CD14-positive monocyte (primary cell): Measurements from ENCODE around the gene IL1RL2. TPM values are rescaled to one million over a fixed set of nuclear protein-coding genes. Genes with fewer than 3 reads are reported as not detected.

Source experiments
- DNase-seq, 3 donors: peaks; one replicate each; pipeline ENCODE4 v3.0.0-alpha.2; 2011 to 2022
- H2AFZ ChIP-seq: 2 replicates; pipeline ENCODE4 v1.6.0; 2012; ENCODE audit warnings: mild to moderate bottlenecking, low read depth, low read length, inconsistent platforms; ENCODE audit not compliant: insufficient read depth, poor library complexity, severe bottlenecking
- H3K27ac ChIP-seq, 2 donors: 1 replicate in 1 of 2; 2 replicates in 1 of 2; pipeline ENCODE4 v1.5.1; 2012 to 2013; ENCODE audit warnings: low read length in 2 of 2, control low read depth in 1 of 2, inconsistent platforms in 1 of 2, low read depth in 1 of 2, mild to moderate bottlenecking in 1 of 2
- H3K27me3 ChIP-seq, 2 donors: one replicate each; pipeline versions ENCODE4 v1.6.0 to v1.6.1; 2011 to 2013; ENCODE audit warnings: low read length in 2 of 2; ENCODE audit not compliant: control insufficient read depth in 2 of 2, insufficient read depth in 2 of 2
- H3K36me3 ChIP-seq, 2 donors: replicated peaks in 1 of 2; 1 replicate in 1 of 2; 2 replicates in 1 of 2; pipeline versions ENCODE4 v1.5.1 to v1.6.1; 2012 to 2013; ENCODE audit warnings: low read length in 2 of 2, control low read depth in 1 of 2, inconsistent platforms in 1 of 2, mild to moderate bottlenecking in 1 of 2; ENCODE audit not compliant: insufficient read depth in 2 of 2, control insufficient read depth in 1 of 2
- H3K4me1 ChIP-seq, 2 donors: 1 replicate in 1 of 2; 2 replicates in 1 of 2; pipeline versions ENCODE4 v1.5.1 to v1.6.1; 2012 to 2013; ENCODE audit warnings: low read length in 2 of 2, control low read depth in 1 of 2, inconsistent platforms in 1 of 2, mild to moderate bottlenecking in 1 of 2, moderate library complexity in 1 of 2; ENCODE audit not compliant: insufficient read depth in 2 of 2, control insufficient read depth in 1 of 2
- H3K4me2 ChIP-seq: replicated peaks from 2 replicates; pipeline ENCODE3; 2012; ENCODE audit warnings: low read length, moderate library complexity, mild to moderate bottlenecking; ENCODE audit not compliant: poor library complexity, severe bottlenecking; ENCODE audit errors: extremely low read depth
- H3K4me3 ChIP-seq, 3 experiments: fragments of 200-600 bp in 1 of 3; sonication (generic) in 1 of 3; replicated peaks in 1 of 3; 1 replicate in 2 of 3; 2 replicates in 1 of 3; pipeline ENCODE4 v1.5.1; 2011 to 2013; ENCODE audit warnings: low read length in 3 of 3, mild to moderate bottlenecking in 3 of 3, control low read depth in 2 of 3, low read depth in 2 of 3, inconsistent platforms in 1 of 3, moderate library complexity in 1 of 3
- H3K79me2 ChIP-seq: 2 replicates; pipeline ENCODE4 v1.6.0; 2012; ENCODE audit warnings: mild to moderate bottlenecking, control low read depth, inconsistent platforms, low read length, moderate library complexity; ENCODE audit not compliant: insufficient read depth
- H3K9ac ChIP-seq: 2 replicates; pipeline ENCODE4 v1.6.0; 2017; ENCODE audit warnings: low read length, mild to moderate bottlenecking; ENCODE audit not compliant: insufficient read depth, poor library complexity, severe bottlenecking
- H3K9me3 ChIP-seq, 2 donors: replicated peaks in 1 of 2; 1 replicate in 1 of 2; 2 replicates in 1 of 2; pipeline versions ENCODE4 v1.5.1 to v1.6.1; 2012 to 2013; ENCODE audit warnings: low read length in 2 of 2, control low read depth in 1 of 2; ENCODE audit not compliant: control insufficient read depth in 1 of 2, insufficient read depth in 1 of 2
- H4K20me1 ChIP-seq: 2 replicates; pipeline ENCODE4 v1.6.0; 2012; ENCODE audit warnings: mild to moderate bottlenecking, low read length, control low read depth, moderate library complexity; ENCODE audit not compliant: insufficient read depth
- H3K27ac Mint-ChIP-seq, 7 donors: one replicate each; pipeline ENCODE4 v1.8.0; 2020; ENCODE audit warnings: mild to moderate bottlenecking in 7 of 7, mixed read lengths in 7 of 7, moderate library complexity in 6 of 7, inconsistent platforms in 2 of 7
- H3K27me3 Mint-ChIP-seq, 3 donors: one replicate each; pipeline ENCODE4 v1.8.0; 2021 to 2022; ENCODE audit warnings: low read depth in 3 of 3, mild to moderate bottlenecking in 3 of 3, mixed read lengths in 3 of 3, moderate library complexity in 3 of 3, inconsistent platforms in 1 of 3
- H3K36me3 Mint-ChIP-seq, 2 donors: one replicate each; pipeline ENCODE4 v1.8.0; 2020; ENCODE audit warnings: mixed read lengths in 2 of 2, inconsistent platforms in 1 of 2, mild to moderate bottlenecking in 1 of 2
- H3K4me1 Mint-ChIP-seq: one replicate; pipeline ENCODE4 v1.8.0; 2020; ENCODE audit warnings: mild to moderate bottlenecking, mixed read lengths
- H3K4me3 Mint-ChIP-seq, 2 donors: one replicate each; pipeline ENCODE4 v1.8.0; 2020; ENCODE audit warnings: mild to moderate bottlenecking in 2 of 2, mixed read lengths in 2 of 2, moderate library complexity in 1 of 2
- H3K9me3 Mint-ChIP-seq, 7 donors: one replicate each; pipeline ENCODE4 v1.8.0; 2020 to 2022; ENCODE audit warnings: mixed read lengths in 7 of 7, mild to moderate bottlenecking in 6 of 7, moderate library complexity in 6 of 7, inconsistent platforms in 2 of 7
- WGBS: methylation state at CpG from one replicate; pipeline ENCODE4 v1.1.5; 2013; ENCODE audit warnings: missing lambda C conversion rate; ENCODE audit not compliant: insufficient coverage; 5-methylcytosine and 5-hydroxymethylcytosine counted together
- intact Hi-C, 2 donors: fragments of 100-400 bp; cut with micrococcal nuclease; formaldehyde crosslinking; loops; one replicate each; pipeline versions ENCODE4 v1.15.0 to v1.15.1; 2023
- polyA plus RNA-seq, 3 donors: library from polyadenylated mRNA; depleted of rRNA in 1 of 3; unstranded in 2 of 3; stranded (reverse) in 1 of 3; fragments of 300-500 nt in 2 of 3; fragments of >200 nt in 1 of 3; fragmentation: Illumina TruSeq in 2 of 3; gene quantifications; 1 replicate in 2 of 3; 2 replicates in 1 of 3; pipeline ENCODE4 v1.2.3, GENCODE V29; 2012 to 2021
- TF ChIP-seq, protein P1 (sequence below): fragments of 200-600 bp; IDR thresholded peaks from one replicate; pipeline ENCODE4 v1.8.0; 2022; ENCODE audit warnings: antibody characterized with exemption, mild to moderate bottlenecking

IL1RL2 gene
- polyA plus RNA-seq, 3 donors: 0.07 to 1.5 TPM; not detected in 1

DNA sequence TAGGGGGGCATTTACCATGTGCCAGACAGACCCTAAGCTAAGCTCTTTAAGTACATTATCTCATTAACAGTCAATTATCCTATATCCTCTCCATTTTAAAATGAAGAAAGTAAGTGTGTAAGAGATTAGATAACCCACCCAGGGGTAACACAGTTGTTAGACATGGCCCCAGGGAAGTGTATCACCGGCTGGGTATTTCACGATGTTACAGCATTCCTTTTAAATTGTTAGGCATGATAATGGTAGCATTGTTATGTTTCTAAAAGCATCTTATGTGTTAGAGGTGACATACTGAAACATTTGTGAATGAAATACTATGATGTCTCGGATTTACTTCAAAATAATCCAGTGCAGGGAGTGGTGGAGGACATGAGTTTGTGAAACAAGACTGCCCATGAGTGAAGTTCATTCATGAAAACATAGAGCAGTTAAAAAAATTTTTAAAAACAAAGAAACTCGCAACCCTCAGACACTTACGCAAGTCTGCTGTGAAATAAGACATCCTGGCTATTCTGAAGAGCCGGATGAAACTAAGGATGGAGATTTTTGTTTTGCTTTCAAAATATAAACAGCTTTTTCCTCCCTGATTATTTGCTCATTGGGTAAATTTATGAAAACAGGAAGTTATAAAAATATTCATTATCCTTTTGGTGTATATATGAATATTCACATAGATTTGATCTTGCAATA is 54.9 kb downstream of the IL1RL2 start:
- Mint-ChIP-seq H3K9me3 (peaks cover 0 to 5% (median 0%) of the 10 kb centered on the region in 7 donors), H3K36me3 (peaks cover 4 to 5% of the 10 kb centered on the region in 2 donors), H3K4me1 (peaks cover 42% of the 10 kb centered on the region), H3K4me3 (peak overlapping the region in 1 of 2 donors; percentile 64), H3K27me3 (peaks cover 44 to 70% (median 52%) of the 10 kb centered on the region in 3 donors), H3K27ac (peak overlapping the region in 6 of 7 donors; percentile 23 to 90 (median 66))
- H3K27ac ChIP-seq: no peak overlapping the region
- intact Hi-C loops: loop anchor here (5.0 to 10.0 kb wide), 5 partner anchors 54 to 359 kb away; partner anchors contain the start of gene IL1RL2 (in 1 of the 2)
- no peaks in the 10 kb centered on the region for H4K20me1 ChIP-seq
- no peak overlapping the region for H2AFZ ChIP-seq
- no peaks in the 10 kb centered on the region for H3K79me2 ChIP-seq
- TF ChIP-seq, protein P1, sequence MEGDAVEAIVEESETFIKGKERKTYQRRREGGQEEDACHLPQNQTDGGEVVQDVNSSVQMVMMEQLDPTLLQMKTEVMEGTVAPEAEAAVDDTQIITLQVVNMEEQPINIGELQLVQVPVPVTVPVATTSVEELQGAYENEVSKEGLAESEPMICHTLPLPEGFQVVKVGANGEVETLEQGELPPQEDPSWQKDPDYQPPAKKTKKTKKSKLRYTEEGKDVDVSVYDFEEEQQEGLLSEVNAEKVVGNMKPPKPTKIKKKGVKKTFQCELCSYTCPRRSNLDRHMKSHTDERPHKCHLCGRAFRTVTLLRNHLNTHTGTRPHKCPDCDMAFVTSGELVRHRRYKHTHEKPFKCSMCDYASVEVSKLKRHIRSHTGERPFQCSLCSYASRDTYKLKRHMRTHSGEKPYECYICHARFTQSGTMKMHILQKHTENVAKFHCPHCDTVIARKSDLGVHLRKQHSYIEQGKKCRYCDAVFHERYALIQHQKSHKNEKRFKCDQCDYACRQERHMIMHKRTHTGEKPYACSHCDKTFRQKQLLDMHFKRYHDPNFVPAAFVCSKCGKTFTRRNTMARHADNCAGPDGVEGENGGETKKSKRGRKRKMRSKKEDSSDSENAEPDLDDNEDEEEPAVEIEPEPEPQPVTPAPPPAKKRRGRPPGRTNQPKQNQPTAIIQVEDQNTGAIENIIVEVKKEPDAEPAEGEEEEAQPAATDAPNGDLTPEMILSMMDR: no peak
- peaks cover 21 to 31% of the 10 kb centered on the region in 2 donors for H3K4me1 ChIP-seq
- H3K27me3 ChIP-seq: peaks cover 6 to 27% of the 10 kb centered on the region in 2 donors
- no peak overlapping the region for H3K4me2 ChIP-seq
- no peak overlapping the region for H3K9ac ChIP-seq
- H3K9me3 ChIP-seq: no peaks in the 10 kb centered on the region
- 90% methylated on average over 2 of the region's 6 CpGs for WGBS
- no peak overlapping the region for H3K4me3 ChIP-seq
- DNase-seq: peak in 2 of 3 donors; percentile 42 to 45
- H3K36me3 ChIP-seq: no peaks in the 10 kb centered on the region

DNA sequence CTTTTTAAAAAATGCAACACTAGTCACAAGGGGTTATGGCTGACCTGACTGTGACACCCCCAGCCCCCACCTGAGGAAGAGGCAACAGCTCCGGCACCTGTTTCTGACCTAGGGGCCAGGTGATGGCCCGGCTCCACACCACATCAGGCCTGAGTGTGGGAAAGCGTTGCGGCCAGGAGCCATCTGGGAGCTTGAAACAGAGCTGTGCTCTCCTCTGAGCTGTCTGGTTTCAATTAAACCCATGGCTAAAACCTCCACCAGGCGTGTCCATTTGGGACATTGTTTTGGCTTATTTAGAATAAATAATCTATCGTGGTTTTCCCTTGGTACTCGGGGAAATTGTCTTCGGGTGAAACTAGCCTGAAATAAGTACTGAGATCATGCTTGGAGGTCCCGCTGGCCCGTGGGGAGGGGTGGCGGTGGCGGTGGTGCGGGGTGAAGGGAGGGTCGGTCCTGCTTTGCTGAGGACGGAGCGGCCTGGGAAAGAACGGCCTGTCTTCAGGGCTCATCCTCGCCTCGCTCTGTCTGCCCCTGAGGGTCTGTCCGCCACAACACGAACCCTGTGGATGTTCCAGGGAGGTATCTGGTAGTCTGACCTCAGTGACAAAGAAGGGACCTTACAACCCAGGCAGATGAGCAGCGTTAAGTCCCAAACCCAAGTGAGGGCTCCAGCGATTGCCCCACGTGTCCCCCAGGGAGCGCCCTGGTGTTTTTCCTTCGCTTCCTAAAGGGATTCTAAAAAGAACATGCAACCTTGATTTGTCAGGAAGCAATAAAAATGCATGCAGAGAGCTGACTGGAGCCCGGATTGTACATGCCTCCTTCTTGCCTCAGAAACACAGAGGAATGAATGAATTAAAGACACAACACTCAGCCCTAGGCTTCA is 58.7 kb downstream of the IL1RL2 start:
- intact Hi-C loops: loop anchor here in 1 of 2 donors (2.0 to 10.0 kb wide), 3 partner anchors 112 to 361 kb away; partner anchors contain the start of gene IL18R1

More for the DNA sequence above, 58.7 kb downstream of the IL1RL2 start:
- TF ChIP-seq, protein P1: no peak
- no peak overlapping the region for H2AFZ ChIP-seq
- H3K4me1 ChIP-seq: peaks cover 6 to 11% of the 10 kb centered on the region in 2 donors
- DNase-seq: no peak
- H3K27ac Mint-ChIP-seq: no peak overlapping the region
- no peaks in the 10 kb centered on the region for H3K9me3 Mint-ChIP-seq
- H3K36me3 Mint-ChIP-seq: no peaks in the 10 kb centered on the region
- H3K27me3 Mint-ChIP-seq: peaks cover 41 to 62% (median 48%) of the 10 kb centered on the region in 3 donors
- no peaks in the 10 kb centered on the region for H3K36me3 ChIP-seq
- H3K9ac ChIP-seq: no peak overlapping the region
- H3K79me2 ChIP-seq: no peaks in the 10 kb centered on the region
- no peak overlapping the region for H3K4me2 ChIP-seq
- peaks cover 11 to 30% of the 10 kb centered on the region in 2 donors for H3K27me3 ChIP-seq
- no peaks in the 10 kb centered on the region for H3K9me3 ChIP-seq
- WGBS: 94% methylated on average over 26 of the region's 27 CpGs
- H3K4me1 Mint-ChIP-seq: peaks cover 17% of the 10 kb centered on the region
- no peak overlapping the region for H3K4me3 ChIP-seq
- no peaks in the 10 kb centered on the region for H4K20me1 ChIP-seq
- H3K27ac ChIP-seq: no peak overlapping the region
- peak overlapping the region in 1 of 2 donors; percentile 48 for H3K4me3 Mint-ChIP-seq
